CD14-positive monocyte (primary cell): ENCODE results near the gene LIFR. TPM values are rescaled to one million over a fixed set of nuclear protein-coding genes. Genes with fewer than 3 reads are reported as not detected.

Source experiments
- DNase-seq, 3 donors: peaks; one replicate each; pipeline ENCODE4 v3.0.0-alpha.2; 2011 to 2022
- H2AFZ ChIP-seq: 2 replicates; pipeline ENCODE4 v1.6.0; 2012; ENCODE audit warnings: mild to moderate bottlenecking, low read depth, low read length, inconsistent platforms; ENCODE audit not compliant: insufficient read depth, poor library complexity, severe bottlenecking
- H3K27ac ChIP-seq, 2 donors: 1 replicate in 1 of 2; 2 replicates in 1 of 2; pipeline ENCODE4 v1.5.1; 2012 to 2013; ENCODE audit warnings: low read length in 2 of 2, control low read depth in 1 of 2, inconsistent platforms in 1 of 2, low read depth in 1 of 2, mild to moderate bottlenecking in 1 of 2
- H3K27me3 ChIP-seq, 2 donors: one replicate each; pipeline versions ENCODE4 v1.6.0 to v1.6.1; 2011 to 2013; ENCODE audit warnings: low read length in 2 of 2; ENCODE audit not compliant: control insufficient read depth in 2 of 2, insufficient read depth in 2 of 2
- H3K36me3 ChIP-seq, 2 donors: replicated peaks in 1 of 2; 1 replicate in 1 of 2; 2 replicates in 1 of 2; pipeline versions ENCODE4 v1.5.1 to v1.6.1; 2012 to 2013; ENCODE audit warnings: low read length in 2 of 2, control low read depth in 1 of 2, inconsistent platforms in 1 of 2, mild to moderate bottlenecking in 1 of 2; ENCODE audit not compliant: insufficient read depth in 2 of 2, control insufficient read depth in 1 of 2
- H3K4me1 ChIP-seq, 2 donors: 1 replicate in 1 of 2; 2 replicates in 1 of 2; pipeline versions ENCODE4 v1.5.1 to v1.6.1; 2012 to 2013; ENCODE audit warnings: low read length in 2 of 2, control low read depth in 1 of 2, inconsistent platforms in 1 of 2, mild to moderate bottlenecking in 1 of 2, moderate library complexity in 1 of 2; ENCODE audit not compliant: insufficient read depth in 2 of 2, control insufficient read depth in 1 of 2
- H3K4me2 ChIP-seq: replicated peaks from 2 replicates; pipeline ENCODE3; 2012; ENCODE audit warnings: low read length, moderate library complexity, mild to moderate bottlenecking; ENCODE audit not compliant: poor library complexity, severe bottlenecking; ENCODE audit errors: extremely low read depth
- H3K4me3 ChIP-seq, 3 experiments: fragments of 200-600 bp in 1 of 3; sonication (generic) in 1 of 3; replicated peaks in 1 of 3; 1 replicate in 2 of 3; 2 replicates in 1 of 3; pipeline ENCODE4 v1.5.1; 2011 to 2013; ENCODE audit warnings: low read length in 3 of 3, mild to moderate bottlenecking in 3 of 3, control low read depth in 2 of 3, low read depth in 2 of 3, inconsistent platforms in 1 of 3, moderate library complexity in 1 of 3
- H3K79me2 ChIP-seq: 2 replicates; pipeline ENCODE4 v1.6.0; 2012; ENCODE audit warnings: mild to moderate bottlenecking, control low read depth, inconsistent platforms, low read length, moderate library complexity; ENCODE audit not compliant: insufficient read depth
- H3K9ac ChIP-seq: 2 replicates; pipeline ENCODE4 v1.6.0; 2017; ENCODE audit warnings: low read length, mild to moderate bottlenecking; ENCODE audit not compliant: insufficient read depth, poor library complexity, severe bottlenecking
- H3K9me3 ChIP-seq, 2 donors: replicated peaks in 1 of 2; 1 replicate in 1 of 2; 2 replicates in 1 of 2; pipeline versions ENCODE4 v1.5.1 to v1.6.1; 2012 to 2013; ENCODE audit warnings: low read length in 2 of 2, control low read depth in 1 of 2; ENCODE audit not compliant: control insufficient read depth in 1 of 2, insufficient read depth in 1 of 2
- H4K20me1 ChIP-seq: 2 replicates; pipeline ENCODE4 v1.6.0; 2012; ENCODE audit warnings: mild to moderate bottlenecking, low read length, control low read depth, moderate library complexity; ENCODE audit not compliant: insufficient read depth
- H3K27ac Mint-ChIP-seq, 7 donors: one replicate each; pipeline ENCODE4 v1.8.0; 2020; ENCODE audit warnings: mild to moderate bottlenecking in 7 of 7, mixed read lengths in 7 of 7, moderate library complexity in 6 of 7, inconsistent platforms in 2 of 7
- H3K27me3 Mint-ChIP-seq, 3 donors: one replicate each; pipeline ENCODE4 v1.8.0; 2021 to 2022; ENCODE audit warnings: low read depth in 3 of 3, mild to moderate bottlenecking in 3 of 3, mixed read lengths in 3 of 3, moderate library complexity in 3 of 3, inconsistent platforms in 1 of 3
- H3K36me3 Mint-ChIP-seq, 2 donors: one replicate each; pipeline ENCODE4 v1.8.0; 2020; ENCODE audit warnings: mixed read lengths in 2 of 2, inconsistent platforms in 1 of 2, mild to moderate bottlenecking in 1 of 2
- H3K4me1 Mint-ChIP-seq: one replicate; pipeline ENCODE4 v1.8.0; 2020; ENCODE audit warnings: mild to moderate bottlenecking, mixed read lengths
- H3K4me3 Mint-ChIP-seq, 2 donors: one replicate each; pipeline ENCODE4 v1.8.0; 2020; ENCODE audit warnings: mild to moderate bottlenecking in 2 of 2, mixed read lengths in 2 of 2, moderate library complexity in 1 of 2
- H3K9me3 Mint-ChIP-seq, 7 donors: one replicate each; pipeline ENCODE4 v1.8.0; 2020 to 2022; ENCODE audit warnings: mixed read lengths in 7 of 7, mild to moderate bottlenecking in 6 of 7, moderate library complexity in 6 of 7, inconsistent platforms in 2 of 7
- WGBS: methylation state at CpG from one replicate; pipeline ENCODE4 v1.1.5; 2013; ENCODE audit warnings: missing lambda C conversion rate; ENCODE audit not compliant: insufficient coverage; 5-methylcytosine and 5-hydroxymethylcytosine counted together
- intact Hi-C, 2 donors: fragments of 100-400 bp; cut with micrococcal nuclease; formaldehyde crosslinking; loops; one replicate each; pipeline versions ENCODE4 v1.15.0 to v1.15.1; 2023
- polyA plus RNA-seq, 3 donors: library from polyadenylated mRNA; depleted of rRNA in 1 of 3; unstranded in 2 of 3; stranded (reverse) in 1 of 3; fragments of 300-500 nt in 2 of 3; fragments of >200 nt in 1 of 3; fragmentation: Illumina TruSeq in 2 of 3; gene quantifications; 1 replicate in 2 of 3; 2 replicates in 1 of 3; pipeline ENCODE4 v1.2.3, GENCODE V29; 2012 to 2021
- TF ChIP-seq, protein P1 (sequence below): fragments of 200-600 bp; IDR thresholded peaks from one replicate; pipeline ENCODE4 v1.8.0; 2022; ENCODE audit warnings: antibody characterized with exemption, mild to moderate bottlenecking

The LIFR gene
- polyA plus RNA-seq, 3 donors, result not detected

DNA sequence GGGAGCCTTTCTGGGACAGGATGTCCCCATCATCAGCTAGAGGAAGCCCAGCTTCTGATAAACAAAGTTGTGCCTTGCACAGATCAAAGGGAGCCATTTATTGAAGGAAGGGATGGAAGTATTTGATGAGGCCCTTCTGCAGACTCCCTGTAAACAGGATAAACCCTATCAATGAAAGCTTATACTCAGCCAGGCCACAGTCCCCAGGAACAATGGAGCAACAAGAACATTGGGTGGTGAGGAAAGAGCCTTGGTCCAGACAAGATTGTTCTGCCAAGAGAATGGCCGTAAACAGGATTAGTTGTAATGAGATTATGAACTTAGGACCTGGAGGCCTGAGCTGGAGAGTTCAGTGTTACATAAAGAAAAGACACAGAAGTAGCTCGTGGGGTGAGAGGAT, 40.5 kb upstream of the LIFR start:
- H3K27me3 Mint-ChIP-seq, result peaks cover 4 to 18% (median 15%) of the 10 kb centered on the region in 3 donors
- WGBS, result 100% methylated on average over 1 of the region's 2 CpGs
- no peaks in the 10 kb centered on the region for H3K36me3 ChIP-seq
- intact Hi-C loops, result no loop called here
- no peak overlapping the region for H3K27ac Mint-ChIP-seq
- no peaks in the 10 kb centered on the region for H4K20me1 ChIP-seq
- no peaks in the 10 kb centered on the region for H3K36me3 Mint-ChIP-seq
- peaks cover 14 to 32% of the 10 kb centered on the region in 2 donors for H3K4me1 ChIP-seq
- no peak overlapping the region for H2AFZ ChIP-seq
- H3K4me1 Mint-ChIP-seq, result peaks cover 10% of the 10 kb centered on the region
- H3K4me3 ChIP-seq, result no peak overlapping the region
- no peak overlapping the region for H3K4me2 ChIP-seq
- no peaks in the 10 kb centered on the region for H3K9me3 ChIP-seq
- peaks cover 0 to 8% (median 2%) of the 10 kb centered on the region in 7 donors for H3K9me3 Mint-ChIP-seq
- H3K79me2 ChIP-seq, result no peaks in the 10 kb centered on the region
- TF ChIP-seq, protein P1, sequence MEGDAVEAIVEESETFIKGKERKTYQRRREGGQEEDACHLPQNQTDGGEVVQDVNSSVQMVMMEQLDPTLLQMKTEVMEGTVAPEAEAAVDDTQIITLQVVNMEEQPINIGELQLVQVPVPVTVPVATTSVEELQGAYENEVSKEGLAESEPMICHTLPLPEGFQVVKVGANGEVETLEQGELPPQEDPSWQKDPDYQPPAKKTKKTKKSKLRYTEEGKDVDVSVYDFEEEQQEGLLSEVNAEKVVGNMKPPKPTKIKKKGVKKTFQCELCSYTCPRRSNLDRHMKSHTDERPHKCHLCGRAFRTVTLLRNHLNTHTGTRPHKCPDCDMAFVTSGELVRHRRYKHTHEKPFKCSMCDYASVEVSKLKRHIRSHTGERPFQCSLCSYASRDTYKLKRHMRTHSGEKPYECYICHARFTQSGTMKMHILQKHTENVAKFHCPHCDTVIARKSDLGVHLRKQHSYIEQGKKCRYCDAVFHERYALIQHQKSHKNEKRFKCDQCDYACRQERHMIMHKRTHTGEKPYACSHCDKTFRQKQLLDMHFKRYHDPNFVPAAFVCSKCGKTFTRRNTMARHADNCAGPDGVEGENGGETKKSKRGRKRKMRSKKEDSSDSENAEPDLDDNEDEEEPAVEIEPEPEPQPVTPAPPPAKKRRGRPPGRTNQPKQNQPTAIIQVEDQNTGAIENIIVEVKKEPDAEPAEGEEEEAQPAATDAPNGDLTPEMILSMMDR, result no peak
- H3K27me3 ChIP-seq, result peaks cover 0 to 9% of the 10 kb centered on the region in 2 donors
- H3K4me3 Mint-ChIP-seq, result no peak overlapping the region
- H3K9ac ChIP-seq, result no peak overlapping the region
- DNase-seq, result no peak
- no peak overlapping the region for H3K27ac ChIP-seq

DNA sequence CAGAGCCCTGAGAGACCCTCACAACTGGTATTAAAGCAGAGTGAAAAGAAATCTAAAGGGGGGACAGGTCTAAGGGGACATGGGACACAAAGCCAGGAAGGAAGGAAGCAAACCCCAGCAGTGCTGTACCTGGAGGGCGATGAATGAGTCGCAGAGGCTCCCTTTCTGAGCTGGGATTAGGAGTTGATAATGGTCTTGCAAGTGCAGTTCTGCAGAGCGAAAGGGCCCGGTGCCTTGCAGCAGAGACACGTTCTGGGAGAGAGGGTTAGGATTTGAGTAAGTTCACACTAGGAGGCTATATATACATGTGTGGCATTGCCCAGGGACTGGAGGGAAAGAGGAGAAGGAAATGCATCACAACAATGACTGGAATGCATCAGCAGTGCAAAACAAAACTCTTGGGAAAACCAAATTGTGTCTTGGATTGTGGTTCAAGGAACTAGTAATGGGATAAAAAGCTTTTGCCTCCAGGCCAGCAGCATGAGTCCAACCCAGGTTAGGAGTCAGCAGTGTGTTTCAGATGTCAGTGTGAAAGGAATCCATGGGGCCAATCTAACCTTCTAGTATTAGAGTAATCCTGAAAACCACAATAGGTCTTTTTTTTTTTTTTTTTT, 38.8 kb upstream of the LIFR start:
- Histone ChIP-seq H3K9ac (no peak overlapping the region), H3K4me2 (no peak overlapping the region), H2AFZ (no peak overlapping the region), H3K79me2 (no peaks in the 10 kb centered on the region), H3K27ac (no peak overlapping the region), H3K27me3 (peaks cover 4 to 13% of the 10 kb centered on the region in 2 donors), H3K36me3 (no peaks in the 10 kb centered on the region), H4K20me1 (no peaks in the 10 kb centered on the region), H3K4me1 (peaks cover 2 to 14% of the 10 kb centered on the region in 2 donors), H3K4me3 (no peak overlapping the region), H3K9me3 (no peaks in the 10 kb centered on the region)
- Mint-ChIP-seq H3K27ac (no peak overlapping the region), H3K36me3 (no peaks in the 10 kb centered on the region), H3K27me3 (peaks cover 7 to 25% (median 25%) of the 10 kb centered on the region in 3 donors), H3K9me3 (peaks cover 0 to 8% (median 0%) of the 10 kb centered on the region in 7 donors), H3K4me3 (no peak overlapping the region), H3K4me1 (peaks cover 3% of the 10 kb centered on the region)
- 78% methylated on average over 4 of the region's 5 CpGs for WGBS
- TF ChIP-seq, protein P1, result no peak
- intact Hi-C loops, result no loop called here
- no peak for DNase-seq
